ENCODE data around the gene CEACAM1.
"Not testable (repeated sequence)": the region's sequence is repeated elsewhere in the genome, so short reads cannot be mapped to it uniquely, and the experiment has no call there.

- not testable (repeated sequence) for TF ChIP-seq MXI1 (IDR thresholded peaks at IDR 0.05; ENCODE audit: low read depth, low read length); ZHX1 (conservative IDR thresholded peaks at IDR 0.05; ENCODE audit: low read length); RAD21 (CRISPR knock-in tag; conservative IDR thresholded peaks at IDR 0.05 in 1 of 2, IDR thresholded peaks at IDR 0.05 in 1 of 2); ETS2 (tag; IDR thresholded peaks at IDR 0.05; ENCODE audit: borderline replicate concordance, poor library complexity, severe bottlenecking); STAT5B (CRISPR knock-in tag; IDR thresholded peaks at IDR 0.05); GABPB1 (CRISPR knock-in tag; IDR thresholded peaks at IDR 0.05); CTCF (IDR thresholded peaks at IDR 0.05 in 2 of 3, conservative IDR thresholded peaks at IDR 0.05 in 1 of 3; ENCODE audit: insufficient read depth in 2 of 3, low read depth in 1 of 3, low read length in 3 of 3); CREB1 (IDR thresholded peaks at IDR 0.05); CREB1 (CRISPR knock-in tag; IDR thresholded peaks at IDR 0.05); ZKSCAN3 (CRISPR knock-in tag; IDR thresholded peaks at IDR 0.05); ZNF224 (CRISPR knock-in tag; IDR thresholded peaks at IDR 0.05); MAX (CRISPR knock-in tag; IDR thresholded peaks at IDR 0.05); BHLHE40 (IDR thresholded peaks at IDR 0.05; ENCODE audit: low read length)
Observed at GRCh38 chr19:42522262-42522661, 6.0 kb downstream of the CEACAM1 start.

Data from K562 (cell line).